Activated CD4-positive, alpha-beta memory T cell treated with anti-CD3 and anti-CD28 coated beads for 36 hours (primary cell): ENCODE data around the gene PIK3R5. TPM values are rescaled to one million over a fixed set of nuclear protein-coding genes. Genes with fewer than 3 reads are reported as not detected.
"Not testable (repeated sequence)": the region's sequence is repeated elsewhere in the genome, so short reads cannot be mapped to it uniquely, and the experiment has no call there.

Experiments used
- CTCF ChIA-PET: fragments of 350-600 bp; sonication (Branson Sonifier 250); formaldehyde crosslinking; loops from one replicate; lab custom pipeline; 2021; ENCODE audit warnings: antibody characterized with exemption, inconsistent platforms; lab: Charles Lee
- POLR2A ChIA-PET: fragments of 350-600 bp; sonication (Branson Sonifier 250); formaldehyde crosslinking; loops from one replicate; lab custom pipeline; 2021; ENCODE audit warnings: antibody characterized with exemption; lab: Charles Lee
- DNase-seq: peaks from one replicate; pipeline ENCODE4 v3.0.0-alpha.2; 2020
- H3K27ac Mint-ChIP-seq: one replicate; pipeline ENCODE4 v1.8.0; 2021; ENCODE audit warnings: mixed read lengths
- H3K27me3 Mint-ChIP-seq: one replicate; pipeline ENCODE4 v1.8.0; 2021; ENCODE audit warnings: mixed read lengths
- H3K36me3 Mint-ChIP-seq: one replicate; pipeline ENCODE4 v1.8.0; 2021; ENCODE audit warnings: mixed read lengths
- H3K4me1 Mint-ChIP-seq: one replicate; pipeline ENCODE4 v1.8.0; 2021; ENCODE audit warnings: low read depth, mixed read lengths
- H3K4me3 Mint-ChIP-seq: one replicate; pipeline ENCODE4 v1.8.0; 2021; ENCODE audit warnings: mild to moderate bottlenecking, mixed read lengths
- H3K9me3 Mint-ChIP-seq: one replicate; pipeline ENCODE4 v1.8.0; 2021; ENCODE audit warnings: mixed read lengths
- intact Hi-C: fragments of 100-400 bp; cut with micrococcal nuclease; formaldehyde crosslinking; loops from one replicate; pipeline ENCODE4 v1.15.1; 2023
- total RNA-seq, 2 experiments: library from RNA; stranded (reverse); gene quantifications; one replicate each; pipeline ENCODE4 v1.2.3, GENCODE V29; 2021

Gene PIK3R5
- total RNA-seq, 2 experiments from 2014 or later: 20.7 to 22.4 TPM

- intact Hi-C loops: no loop called here
- POLR2A ChIA-PET: no interaction called here
- H3K4me1 Mint-ChIP-seq: no peaks in the 10 kb centered on the region
- no peaks in the 10 kb centered on the region for H3K9me3 Mint-ChIP-seq
- DNase-seq: no peak
- H3K27ac Mint-ChIP-seq: peak overlapping the region; percentile 23
- no peaks in the 10 kb centered on the region for H3K27me3 Mint-ChIP-seq
- H3K4me3 Mint-ChIP-seq: no peak overlapping the region
- CTCF ChIA-PET: no interaction called here
- peaks cover 31% of the 10 kb centered on the region for H3K36me3 Mint-ChIP-seq
These were observed 79.4 kb downstream of the PIK3R5 start for GRCh38 chr17:8885967-8886684.

GRCh38 chr17:8885163-8885966 lies 80.1 kb downstream of the PIK3R5 start:
- peak; percentile 73 for DNase-seq
- H3K27me3 Mint-ChIP-seq, H3K4me1 Mint-ChIP-seq, POLR2A ChIA-PET, H3K27ac Mint-ChIP-seq, H3K4me3 Mint-ChIP-seq, H3K9me3 Mint-ChIP-seq, intact Hi-C loops, CTCF ChIA-PET: not testable (repeated sequence)
- H3K36me3 Mint-ChIP-seq: peaks cover 33% of the 10 kb centered on the region

- intact Hi-C loops: no loop called here
These were observed 81.0 kb downstream of the PIK3R5 start for GRCh38 chr17:8884336-8884990.

GRCh38 chr17:8883353-8883752 lies 82.2 kb downstream of the PIK3R5 start:
- Mint-ChIP-seq H3K27me3 (no peaks in the 10 kb centered on the region), H3K9me3 (no peaks in the 10 kb centered on the region), H3K36me3 (peaks cover 36% of the 10 kb centered on the region), H3K27ac (no peak overlapping the region), H3K4me1 (no peaks in the 10 kb centered on the region), H3K4me3 (no peak overlapping the region)
- intact Hi-C loops: no loop called here
- ChIA-PET CTCF (no interaction called here), POLR2A (no interaction called here)
- no peak for DNase-seq

More at GRCh38 chr17:8884336-8884990, 81.0 kb downstream of the PIK3R5 start:
- no peaks in the 10 kb centered on the region for H3K4me1 Mint-ChIP-seq
- ChIA-PET POLR2A (no interaction called here), CTCF (no interaction called here)
- no peak overlapping the region for H3K27ac Mint-ChIP-seq
- no peaks in the 10 kb centered on the region for H3K9me3 Mint-ChIP-seq
- DNase-seq: no peak
- H3K4me3 Mint-ChIP-seq: no peak overlapping the region
- H3K27me3 Mint-ChIP-seq: no peaks in the 10 kb centered on the region
- H3K36me3 Mint-ChIP-seq: peaks cover 35% of the 10 kb centered on the region

GRCh38 chr17:8881606-8882005 lies 83.9 kb downstream of the PIK3R5 start:
- no peaks in the 10 kb centered on the region for H3K27me3 Mint-ChIP-seq
- CTCF ChIA-PET: no interaction called here

GRCh38 chr17:8880466-8880865 lies 85.0 kb downstream of the PIK3R5 start:
- Mint-ChIP-seq H3K36me3 (peaks cover 30% of the 10 kb centered on the region), H3K4me3 (no peak overlapping the region), H3K27me3 (no peaks in the 10 kb centered on the region), H3K27ac (no peak overlapping the region), H3K4me1 (no peaks in the 10 kb centered on the region), H3K9me3 (no peaks in the 10 kb centered on the region)
- intact Hi-C loops: no loop called here
- ChIA-PET POLR2A (no interaction called here), CTCF (no interaction called here)
- DNase-seq: no peak

More at GRCh38 chr17:8881606-8882005, 83.9 kb downstream of the PIK3R5 start:
- Mint-ChIP-seq H3K9me3 (no peaks in the 10 kb centered on the region), H3K4me3 (no peak overlapping the region), H3K4me1 (no peaks in the 10 kb centered on the region), H3K27ac (no peak overlapping the region), H3K36me3 (peaks cover 37% of the 10 kb centered on the region)
- intact Hi-C loops: no loop called here
- POLR2A ChIA-PET: no interaction called here
- no peak for DNase-seq

GRCh38 chr17:8879410-8879809 lies 86.1 kb downstream of the PIK3R5 start:
- Mint-ChIP-seq H3K4me1 (no peaks in the 10 kb centered on the region), H3K9me3 (no peaks in the 10 kb centered on the region), H3K27ac (no peak overlapping the region), H3K36me3 (peaks cover 30% of the 10 kb centered on the region), H3K27me3 (no peaks in the 10 kb centered on the region), H3K4me3 (no peak overlapping the region)
- POLR2A ChIA-PET: no interaction called here
- intact Hi-C loops: no loop called here
- no peak for DNase-seq
- CTCF ChIA-PET: no interaction called here

GRCh38 chr17:8877984-8878383 lies 87.5 kb downstream of the PIK3R5 start:
- intact Hi-C loops: no loop called here
- Mint-ChIP-seq H3K27me3 (no peaks in the 10 kb centered on the region), H3K27ac (no peak overlapping the region), H3K4me1 (no peaks in the 10 kb centered on the region), H3K4me3 (no peak overlapping the region), H3K36me3 (peaks cover 25% of the 10 kb centered on the region), H3K9me3 (no peaks in the 10 kb centered on the region)
- ChIA-PET POLR2A (no interaction called here), CTCF (no interaction called here)
- no peak for DNase-seq

GRCh38 chr17:8875957-8876356 lies 89.5 kb downstream of the PIK3R5 start:
- intact Hi-C loops: no loop called here
- no peaks in the 10 kb centered on the region for H3K27me3 Mint-ChIP-seq
- POLR2A ChIA-PET: no interaction called here

GRCh38 chr17:8875436-8875835 lies 90.1 kb downstream of the PIK3R5 start:
- Mint-ChIP-seq H3K27ac (no peak overlapping the region), H3K36me3 (peaks cover 13% of the 10 kb centered on the region), H3K4me3 (no peak overlapping the region), H3K27me3 (no peaks in the 10 kb centered on the region), H3K4me1 (no peaks in the 10 kb centered on the region), H3K9me3 (no peaks in the 10 kb centered on the region)
- no peak for DNase-seq
- intact Hi-C loops: no loop called here
- POLR2A ChIA-PET: no interaction called here
- CTCF ChIA-PET: interaction anchor here (1.5 kb wide), 1 partner anchor 17 kb away, joined by 3 read pairs; no protein-coding TSS in a partner anchor

More at GRCh38 chr17:8875957-8876356, 89.5 kb downstream of the PIK3R5 start:
- Mint-ChIP-seq H3K4me1 (no peaks in the 10 kb centered on the region), H3K9me3 (no peaks in the 10 kb centered on the region), H3K4me3 (no peak overlapping the region), H3K27ac (no peak overlapping the region), H3K36me3 (peaks cover 16% of the 10 kb centered on the region)
- DNase-seq: no peak
- CTCF ChIA-PET: interaction anchor here (1.1 to 1.5 kb wide), 2 partner anchors 16 to 20 kb away, joined by 3 read pairs; no protein-coding TSS in a partner anchor

GRCh38 chr17:8873801-8874715 lies 91.4 kb downstream of the PIK3R5 start:
- intact Hi-C loops: no loop called here
- no peak overlapping the region for H3K4me3 Mint-ChIP-seq
- peaks cover 2% of the 10 kb centered on the region for H3K4me1 Mint-ChIP-seq
- peaks cover 10% of the 10 kb centered on the region for H3K36me3 Mint-ChIP-seq
- no peaks in the 10 kb centered on the region for H3K9me3 Mint-ChIP-seq
- H3K27me3 Mint-ChIP-seq: no peaks in the 10 kb centered on the region
- ChIA-PET CTCF (no interaction called here), POLR2A (no interaction called here)
- DNase-seq: no peak
- no peak overlapping the region for H3K27ac Mint-ChIP-seq
